NCI-H69 (cell line): ENCODE measurements around the gene DUSP15.
"Not testable (repeated sequence)": the region's sequence is repeated elsewhere in the genome, so short reads cannot be mapped to it uniquely, and the experiment has no call there.

Source experiments
- DNase-seq: peaks from one replicate; lab custom pipeline; 2025; lab: John Stamatoyannopoulos, UW

DUSP15 gene

DNA sequence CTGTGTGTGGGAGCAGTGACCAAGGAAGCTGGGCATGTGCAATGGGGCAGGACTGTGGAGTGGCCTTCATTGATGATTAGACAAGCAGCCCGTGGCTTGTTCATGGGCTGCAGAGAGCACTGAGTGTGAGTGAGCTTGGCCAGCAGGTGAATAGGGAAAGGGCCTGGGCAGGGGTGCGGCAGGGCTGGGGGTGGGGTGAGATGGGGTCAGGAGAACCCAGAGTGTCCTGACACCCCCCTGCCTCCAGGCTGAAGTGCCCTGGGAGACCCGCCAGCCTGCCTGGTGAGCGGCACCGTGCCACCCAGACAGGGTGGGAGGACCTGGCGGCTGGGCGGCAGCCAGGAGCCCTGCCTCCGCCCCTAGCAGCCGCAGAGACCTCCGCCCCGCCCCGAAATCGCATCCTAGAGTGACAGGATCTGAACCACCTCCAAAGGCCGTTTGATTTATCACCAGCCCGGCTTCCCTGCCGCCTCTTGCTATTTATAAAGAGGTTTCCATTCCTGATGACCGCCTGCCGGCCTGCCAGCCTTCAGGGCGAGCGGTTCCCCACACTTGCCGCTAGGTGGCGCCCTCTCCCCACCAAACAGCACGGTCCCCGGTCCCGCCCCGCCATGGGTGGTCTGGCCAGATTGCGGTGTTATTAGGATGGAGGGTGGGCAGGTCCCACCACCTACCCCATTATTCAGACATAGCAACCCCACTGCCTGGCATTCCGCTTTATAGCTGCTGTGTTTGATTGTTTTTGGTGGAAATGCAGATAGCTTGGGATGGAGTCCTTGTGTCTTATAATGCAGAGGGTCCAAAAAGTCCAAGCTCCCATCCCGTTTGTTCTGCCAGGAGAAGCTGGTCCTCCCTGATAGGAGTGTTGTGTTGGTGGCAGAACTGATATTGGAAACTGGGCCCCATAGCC is 47.7 kb downstream of the DUSP15 start:
- peak; percentile 98 for DNase-seq

DNA sequence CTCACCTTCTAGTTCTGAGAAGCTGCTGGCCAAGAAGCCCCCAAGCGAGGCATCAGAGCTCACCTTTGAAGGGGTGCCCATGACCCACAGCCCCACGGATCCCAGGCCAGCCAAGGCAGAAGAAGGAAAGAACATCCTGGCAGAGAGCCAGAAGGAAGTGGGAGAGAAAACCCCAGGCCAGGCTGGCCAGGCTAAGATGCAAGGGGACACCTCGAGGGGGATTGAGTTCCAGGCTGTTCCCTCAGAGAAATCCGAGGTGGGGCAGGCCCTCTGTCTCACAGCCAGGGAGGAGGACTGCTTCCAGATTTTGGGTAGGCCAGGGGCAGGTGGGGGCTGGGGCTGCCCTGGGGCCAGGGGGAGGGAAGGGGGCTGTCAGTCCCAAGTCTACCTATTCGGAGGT is 48.9 kb downstream of the DUSP15 start:
- DNase-seq: peak; percentile 32

GRCh38 chr20:31820228-31820627 is 50.1 kb downstream of the DUSP15 start:
- DNase-seq: no peak

- DNase-seq: peak; percentile 65
These were observed 51.1 kb downstream of the DUSP15 start, which contains the start of gene MYLK2 for GRCh38 chr20:31819083-31819784. Gene MYLK2 (plus strand): TSS chr20:31819356. CDS start chr20:31819581, 225 bp downstream.

DNA sequence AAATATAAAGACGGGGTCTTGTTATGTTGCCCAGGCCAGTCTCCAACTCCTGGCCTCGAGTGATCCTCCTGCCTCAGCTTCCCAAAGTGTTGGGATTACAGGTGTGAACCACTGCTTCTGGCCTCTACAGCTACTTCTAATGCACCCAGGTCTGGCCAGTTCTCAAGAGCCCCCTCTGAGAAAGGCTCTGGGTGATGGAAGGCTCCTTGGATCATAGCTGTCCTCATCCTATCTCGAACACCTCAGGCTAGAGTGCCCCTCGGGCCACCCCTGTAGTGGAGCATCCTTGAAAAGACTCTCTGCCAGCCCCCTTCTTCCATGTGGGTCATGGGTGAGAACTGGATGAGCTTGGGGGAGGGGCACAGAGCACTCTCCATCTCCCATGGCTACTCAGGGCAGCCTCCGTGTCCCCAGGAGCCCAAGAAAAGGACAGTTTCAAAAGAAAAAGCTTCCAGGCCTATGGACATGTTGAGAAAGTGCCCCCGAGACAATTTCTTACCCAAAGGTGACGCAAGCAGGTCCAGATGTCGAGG is 51.9 kb downstream of the DUSP15 start:
- DNase-seq: no peak

DNA sequence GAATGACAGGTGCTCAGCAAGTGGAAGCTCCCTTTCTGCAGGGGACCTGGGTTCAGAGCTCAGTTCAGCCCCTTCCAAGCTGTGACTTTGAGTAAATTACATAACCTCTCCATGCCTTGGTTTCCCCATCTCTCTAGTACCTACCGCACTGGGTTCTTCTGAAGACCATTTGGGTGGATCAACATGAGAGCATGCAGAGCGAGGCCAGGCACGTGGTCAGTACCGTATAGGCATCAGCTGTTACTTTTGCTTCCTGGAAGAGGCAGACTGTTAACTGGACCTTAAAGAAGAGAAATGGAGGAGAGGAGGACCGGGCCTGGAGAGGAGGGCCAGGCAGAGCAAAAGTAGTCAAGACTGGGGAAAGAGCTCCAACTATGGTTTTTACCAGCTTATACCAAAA is 52.9 kb downstream of the DUSP15 start:
- DNase-seq: no peak

- no peak for DNase-seq
These were observed 54.1 kb downstream of the DUSP15 start for GRCh38 chr20:31816221-31816620.

DNA sequence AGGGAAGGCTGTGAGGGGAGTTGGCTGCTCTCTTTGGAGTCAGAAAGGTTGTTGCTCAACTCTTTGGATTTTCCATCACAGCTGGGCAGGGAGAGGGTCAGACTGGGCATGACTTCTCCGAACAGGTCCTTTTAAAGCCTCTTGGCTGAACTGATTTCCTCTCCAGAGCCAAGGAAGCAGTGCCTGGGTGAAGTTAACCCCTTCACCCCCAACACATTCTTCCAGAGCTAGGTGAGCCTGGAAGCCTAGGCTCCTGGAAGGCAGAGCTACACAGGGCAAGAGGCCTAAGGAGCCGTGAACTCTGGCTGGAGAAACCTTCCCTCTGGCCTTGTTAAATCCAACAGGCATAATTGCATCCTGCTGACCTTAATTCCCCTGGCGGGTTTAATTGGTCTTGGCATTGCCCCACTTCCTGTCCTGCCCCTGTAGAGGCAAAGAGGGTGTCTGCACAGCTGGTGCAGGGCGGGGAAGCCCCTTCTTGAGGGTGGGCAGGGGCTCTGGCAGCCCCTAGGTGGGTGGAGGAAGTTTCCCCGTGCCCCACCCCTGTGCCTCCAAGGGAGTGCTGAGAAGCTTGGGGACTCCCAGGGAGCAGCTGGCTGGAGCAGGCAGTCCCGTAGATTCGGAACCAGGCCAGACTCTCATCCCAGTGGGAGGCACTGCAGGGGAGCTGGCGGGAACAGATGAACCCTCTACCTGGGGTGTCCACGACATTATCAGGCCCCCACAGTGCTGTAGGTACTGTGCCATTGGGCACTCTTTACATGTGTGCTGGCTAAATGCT is 54.7 kb downstream of the DUSP15 start:
- DNase-seq: peak; percentile 93

- not testable (repeated sequence) for DNase-seq
These were observed 56.2 kb downstream of the DUSP15 start for GRCh38 chr20:31814142-31814541.

DNA sequence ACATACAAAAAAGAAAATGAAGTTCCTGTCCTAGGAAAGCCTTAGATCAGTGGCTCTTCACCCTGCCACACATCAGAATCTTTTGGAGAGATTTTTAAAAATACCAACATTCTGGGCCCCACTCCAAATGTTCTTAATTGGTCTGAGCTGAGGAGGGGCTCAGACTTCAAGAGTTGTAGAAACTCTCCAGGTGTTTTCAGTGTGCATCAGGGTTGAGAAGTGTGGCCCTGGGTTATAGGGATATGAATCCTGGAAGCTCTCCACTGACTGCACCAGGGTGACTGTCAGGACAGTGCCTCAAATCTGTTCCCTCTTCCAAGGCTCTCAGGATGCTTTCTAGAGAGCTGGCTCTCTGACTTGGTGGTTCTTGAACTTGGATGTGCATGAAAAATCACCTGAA is 56.7 kb downstream of the DUSP15 start:
- no peak for DNase-seq

DNA sequence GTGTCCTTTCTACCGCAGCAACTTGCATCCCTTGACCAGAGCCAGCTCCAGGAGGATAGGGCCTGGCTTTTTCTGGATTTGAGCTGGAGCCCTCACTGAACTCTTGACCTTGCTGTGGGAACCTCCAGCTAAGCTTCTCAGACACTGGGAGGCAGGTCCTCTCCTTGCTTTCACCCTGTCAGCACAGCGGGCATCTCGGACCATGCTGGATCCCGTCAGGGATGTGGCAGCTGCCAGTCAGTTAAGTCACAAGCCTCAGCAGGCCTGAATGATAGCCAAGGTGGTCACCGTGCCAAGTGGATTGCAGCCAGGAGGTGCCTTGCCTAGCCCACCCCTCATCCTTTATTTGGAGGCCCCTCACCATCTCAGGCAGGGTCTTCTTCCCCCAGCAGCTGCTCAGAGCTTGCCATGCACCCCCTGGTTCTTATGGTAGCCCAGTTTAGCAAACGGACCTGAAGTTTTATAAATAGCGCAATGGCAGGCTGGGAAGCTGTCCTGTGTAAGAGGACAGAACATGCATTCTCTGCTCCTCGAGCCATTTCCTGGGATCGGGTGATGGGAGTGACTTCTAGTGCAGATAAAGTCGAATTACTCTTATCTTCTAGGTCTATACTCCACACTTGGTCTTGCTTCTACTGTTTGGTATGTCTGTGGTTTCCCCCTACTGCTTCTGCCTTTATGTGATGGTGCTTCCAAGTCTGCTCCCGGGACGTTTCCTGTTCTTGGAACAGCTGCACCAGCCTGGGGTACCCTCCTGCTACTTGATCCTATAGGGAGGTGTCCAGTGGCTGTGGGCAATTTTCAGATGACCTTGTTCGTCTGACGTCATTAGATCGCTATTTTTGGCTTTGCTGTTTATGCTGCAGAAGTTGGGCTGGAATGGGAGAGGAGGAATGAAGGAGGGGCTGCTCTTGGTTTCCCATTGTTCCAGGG is 58.3 kb downstream of the DUSP15 start:
- no peak for DNase-seq

GRCh38 chr20:31811198-31811597 is 59.1 kb downstream of the DUSP15 start:
- no peak for DNase-seq
